Activated gamma-delta T cell treated with Interleukin-2 at 50 U/mL for 16 hours (primary cell): ENCODE measurements around the gene SOX11.

Experiments used
- DNase-seq: peaks from one replicate; pipeline ENCODE4 v3.0.0-alpha.2; 2020

Gene SOX11

GRCh38 chr2:5725072-5725471 is 32.9 kb downstream of the SOX11 start:
- no peak for DNase-seq

DNA sequence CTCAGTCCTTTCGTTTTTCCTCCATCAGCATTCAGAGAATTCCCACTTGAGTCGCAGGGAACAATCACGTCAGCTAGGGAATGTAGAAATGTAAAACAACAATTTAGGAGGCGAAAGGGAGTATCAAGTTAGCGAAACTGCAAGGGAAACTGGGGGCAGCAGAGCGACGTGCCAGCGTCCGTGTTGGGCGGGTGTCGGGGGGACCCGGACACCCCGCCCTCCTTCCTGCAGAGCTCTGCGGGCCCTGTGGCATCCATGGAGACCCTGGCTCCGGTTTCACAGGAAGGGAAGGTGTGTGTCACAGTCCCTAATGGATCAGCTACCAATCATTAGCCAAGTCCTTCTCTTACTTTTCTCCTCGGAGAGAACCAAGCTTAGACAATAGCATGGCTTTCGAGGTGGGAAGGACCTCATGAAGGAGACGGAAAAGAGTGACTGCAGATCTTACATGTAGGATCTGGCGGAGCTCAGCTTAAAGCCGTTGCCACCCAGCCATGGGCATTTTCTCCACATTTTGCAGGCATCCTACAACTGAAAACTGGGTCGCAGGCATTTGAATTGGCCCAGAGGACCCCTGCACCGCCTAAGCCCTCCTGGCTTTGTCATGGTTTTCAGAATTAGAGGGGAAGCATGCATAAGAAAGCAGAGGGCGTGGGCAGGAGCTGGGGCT is 33.7 kb downstream of the SOX11 start:
- no peak for DNase-seq

DNA sequence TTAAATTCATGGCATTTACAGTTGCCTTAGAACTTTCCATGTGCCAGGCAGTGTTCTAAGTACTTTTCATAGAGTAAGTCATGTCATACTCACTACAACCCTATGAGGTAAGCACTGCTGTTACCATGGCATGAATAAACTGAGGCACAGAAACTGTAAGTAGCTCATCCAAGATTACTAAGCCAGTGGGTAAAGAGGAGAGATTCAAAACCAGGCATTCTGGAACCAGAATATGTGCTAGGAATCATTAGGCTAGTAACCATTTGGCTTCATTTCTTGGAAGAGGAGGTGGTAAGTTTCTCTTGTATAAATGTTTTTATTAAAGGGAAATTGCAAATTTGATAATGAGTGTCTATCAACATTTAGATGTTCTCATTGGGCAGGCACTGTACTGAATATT is 35.1 kb downstream of the SOX11 start:
- no peak for DNase-seq

GRCh38 chr2:5729416-5729815 is 37.2 kb downstream of the SOX11 start:
- no peak for DNase-seq

DNA sequence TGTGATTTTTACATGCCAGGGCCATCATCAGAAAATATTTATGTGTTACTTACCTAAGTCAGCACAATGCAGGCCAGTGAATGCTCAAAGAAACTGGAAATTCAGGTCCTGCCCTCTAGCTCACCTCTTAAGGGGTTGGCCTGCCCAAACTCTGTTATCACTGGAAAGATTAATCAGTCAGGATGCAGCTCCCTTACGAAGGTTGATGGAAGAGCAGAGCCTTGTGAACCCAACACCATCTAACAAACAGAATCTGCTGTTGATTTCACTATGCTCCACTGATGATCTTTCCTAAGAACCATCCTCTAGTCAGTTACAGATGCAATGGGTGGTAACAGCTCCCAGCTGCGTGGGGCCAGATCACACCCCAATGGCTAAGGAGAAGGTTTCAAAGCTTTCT is 38.2 kb downstream of the SOX11 start:
- DNase-seq: no peak

DNA sequence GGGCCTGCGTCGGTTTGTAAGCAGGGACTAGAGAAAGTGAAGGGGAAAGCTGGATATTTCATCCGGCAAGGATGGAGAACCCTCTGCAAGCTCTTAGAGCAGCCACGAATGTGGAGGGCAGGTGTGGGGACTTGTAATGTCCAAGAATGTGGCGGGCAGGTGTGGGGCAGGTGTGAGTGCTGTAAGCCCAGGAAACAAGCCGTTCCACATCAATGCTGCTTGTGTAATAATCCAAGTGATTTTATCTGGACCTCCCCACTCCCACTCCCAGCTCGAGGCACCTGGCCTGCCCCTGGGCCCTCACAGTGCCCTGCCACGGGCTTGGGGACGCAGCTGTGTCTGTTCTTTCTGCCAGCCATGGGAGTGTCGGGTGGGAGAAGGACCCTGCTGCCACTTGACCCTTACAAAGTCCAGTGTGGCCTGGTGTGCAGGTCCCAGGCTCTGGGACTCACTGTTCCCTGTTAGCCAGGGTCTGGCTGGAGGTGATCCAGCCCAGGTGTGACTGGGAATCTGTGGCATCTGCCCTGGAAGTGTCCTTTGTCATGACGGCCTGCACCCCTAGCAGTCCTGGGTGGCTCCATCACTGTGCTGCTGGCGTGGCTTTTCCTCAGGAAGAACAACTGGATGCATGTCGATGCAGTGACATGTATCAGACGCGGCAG is 42.8 kb downstream of the SOX11 start:
- no peak for DNase-seq

- DNase-seq: no peak
Observed at GRCh38 chr2:5735521-5735861, 43.3 kb downstream of the SOX11 start.

- no peak for DNase-seq
Observed at GRCh38 chr2:5736050-5736449, 43.9 kb downstream of the SOX11 start.

DNA sequence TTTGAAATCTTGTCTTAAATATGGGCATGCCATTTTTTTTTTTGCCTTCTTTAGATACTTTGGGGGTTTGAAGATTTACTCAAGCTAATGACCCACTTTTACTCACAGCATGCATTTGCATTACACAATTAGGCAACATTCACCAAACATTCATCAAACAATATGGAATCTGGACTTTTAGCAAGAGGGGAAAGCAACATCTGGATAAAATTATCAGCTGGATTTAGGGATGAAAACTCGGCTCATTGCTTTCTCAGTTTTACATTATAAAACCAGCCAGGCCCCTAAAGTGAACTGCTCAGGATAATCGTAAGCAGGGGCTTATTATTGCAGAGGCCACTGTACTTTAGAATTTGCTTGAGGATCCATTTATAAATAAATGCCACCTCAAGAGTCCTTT is 44.7 kb downstream of the SOX11 start:
- DNase-seq: no peak

GRCh38 chr2:5740053-5740452 is 47.9 kb downstream of the SOX11 start:
- no peak for DNase-seq

DNA sequence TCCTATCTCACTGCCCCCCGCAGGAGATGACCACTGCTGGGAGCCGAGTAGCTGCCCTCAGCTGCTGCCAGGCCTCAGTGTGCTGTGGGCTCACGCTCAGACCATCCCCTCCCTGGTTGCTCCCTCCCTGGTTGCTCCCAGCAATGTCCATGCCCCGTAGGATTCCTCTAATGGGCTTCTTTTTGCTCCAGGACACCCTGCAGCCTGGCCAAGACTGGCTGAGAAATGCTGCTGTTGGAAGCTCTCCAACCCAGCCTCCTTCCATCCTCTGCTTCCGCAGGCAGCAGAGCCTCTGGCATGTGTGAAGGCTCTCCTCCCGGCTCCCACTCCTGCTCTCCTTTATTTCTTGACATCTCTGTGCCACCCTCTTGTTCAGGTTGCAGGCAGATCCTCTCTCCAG is 48.6 kb downstream of the SOX11 start:
- no peak for DNase-seq

GRCh38 chr2:5741242-5741641 is 49.1 kb downstream of the SOX11 start:
- DNase-seq: no peak

- no peak for DNase-seq
Observed at GRCh38 chr2:5742126-5742525, 49.9 kb downstream of the SOX11 start.

GRCh38 chr2:5748391-5748790 is 56.2 kb downstream of the SOX11 start:
- DNase-seq: no peak

DNA sequence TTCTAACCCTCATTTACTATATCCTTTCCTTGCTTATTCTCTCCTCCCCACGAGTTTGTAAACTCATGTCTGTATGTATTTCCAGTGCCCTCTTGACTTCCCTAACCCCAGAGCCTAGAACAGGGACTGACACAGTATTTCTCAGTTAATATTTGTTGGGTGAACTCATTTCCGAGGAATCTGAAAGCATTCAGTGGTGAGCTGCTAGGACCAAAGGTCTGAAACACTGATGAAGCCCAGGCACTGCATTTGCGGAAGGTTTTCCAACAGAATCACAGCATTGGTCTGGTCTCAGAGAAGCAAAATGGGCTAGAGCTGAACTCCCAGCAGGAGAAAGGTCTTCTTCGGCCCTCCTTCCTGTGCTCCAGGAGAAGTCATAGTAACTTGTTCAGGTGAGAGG is 56.8 kb downstream of the SOX11 start:
- no peak for DNase-seq

DNA sequence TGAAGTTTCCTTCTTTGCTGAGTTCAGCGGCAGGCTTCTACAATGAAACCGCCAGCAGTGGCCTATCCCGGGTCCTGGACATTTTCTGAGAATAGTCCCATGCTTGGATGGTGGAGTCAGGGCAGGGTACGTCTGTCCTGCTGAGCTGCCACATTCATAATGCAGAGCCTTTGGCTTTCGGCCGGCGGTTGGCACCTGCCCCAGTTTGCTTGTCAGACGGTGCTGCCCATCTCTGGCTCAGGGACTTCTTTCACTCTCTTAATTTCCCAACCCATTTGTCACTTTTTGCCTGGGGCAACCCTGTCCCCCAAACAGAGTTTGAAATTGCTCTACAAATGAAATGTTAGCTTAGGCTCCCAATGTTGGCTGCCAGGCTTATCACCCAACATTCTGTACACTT is 57.2 kb downstream of the SOX11 start:
- no peak for DNase-seq
